A673 (cell line): ENCODE results near the gene HMHB1. TPM values are rescaled to one million over a fixed set of nuclear protein-coding genes. Genes with fewer than 3 reads are reported as not detected.

Experiments used
- BruUV-seq: library from RNA; stranded (reverse); fragments of 400-500 nt; replicated peaks from 2 replicates; lab custom pipeline; 2021; lab: Mats Ljungman, UMichigan
- CTCF ChIA-PET: fragments of 300-600 bp; sonication (Branson Sonifier 250); formaldehyde crosslinking; loops from one replicate; lab custom pipeline; 2022; ENCODE audit warnings: antibody characterized with exemption; lab: Charles Lee
- POLR2A ChIA-PET: fragments of 300-600 bp; sonication (Branson Sonifier 250); formaldehyde crosslinking; loops from one replicate; lab custom pipeline; 2022; ENCODE audit warnings: antibody characterized with exemption; ENCODE audit not compliant: low non-redundant PET; lab: Charles Lee
- DNase-seq: peaks from one replicate; pipeline ENCODE4 v3.0.0-alpha.2; 2015; ENCODE audit warnings: low spot score
- H3K27ac ChIP-seq: fragments of 200-600 bp; sonication (generic); 2 replicates; pipeline ENCODE4 v1.5.1; 2016; ENCODE audit warnings: mixed run types, low read depth, mild to moderate bottlenecking, mixed read lengths, antibody characterized with exemption, low read length; ENCODE audit not compliant: poor library complexity, severe bottlenecking
- H3K27me3 ChIP-seq: fragments of 200-600 bp; sonication (generic); replicated peaks from 2 replicates; pipeline ENCODE4 v1.6.1; 2017; ENCODE audit warnings: mixed run types, low read depth, mild to moderate bottlenecking, mixed read lengths, antibody characterized with exemption, low read length; ENCODE audit not compliant: insufficient read depth, poor library complexity
- H3K36me3 ChIP-seq: fragments of 200-600 bp; sonication (generic); 2 replicates; pipeline ENCODE4 v1.6.1; 2016; ENCODE audit warnings: mixed run types, mild to moderate bottlenecking, mixed read lengths, antibody characterized with exemption, low read length; ENCODE audit not compliant: insufficient read depth, poor library complexity, severe bottlenecking
- H3K4me1 ChIP-seq: fragments of 200-600 bp; sonication (generic); 2 replicates; pipeline ENCODE4 v1.6.1; 2017; ENCODE audit warnings: mixed run types, mild to moderate bottlenecking, mixed read lengths, antibody characterized with exemption, low read length; ENCODE audit not compliant: insufficient read depth, poor library complexity, severe bottlenecking
- H3K4me3 ChIP-seq: fragments of 200-600 bp; sonication (generic); 2 replicates; pipeline ENCODE4 v1.5.1; 2016; ENCODE audit warnings: low read depth, mixed run types, mild to moderate bottlenecking, mixed read lengths, low read length; ENCODE audit not compliant: poor library complexity, severe bottlenecking
- H3K9me3 ChIP-seq: fragments of 200-600 bp; sonication (generic); 2 replicates; pipeline ENCODE4 v1.6.1; 2016; ENCODE audit warnings: mixed run types, low read depth, mild to moderate bottlenecking, mixed read lengths, antibody characterized with exemption, low read length; ENCODE audit not compliant: poor library complexity, severe bottlenecking
- EZH2 ChIP-seq: fragments of 200-600 bp; sonication (generic); IDR thresholded peaks from 2 replicates; pipeline ENCODE4 v1.6.1; 2017; ENCODE audit warnings: borderline replicate concordance, low read depth, mild to moderate bottlenecking, mixed read lengths, antibody characterized with exemption, low read length; ENCODE audit not compliant: poor library complexity, severe bottlenecking
- intact Hi-C: fragments of 100-400 bp; cut with micrococcal nuclease; formaldehyde crosslinking; loops from one replicate; pipeline ENCODE4 v1.10.0; 2022; ENCODE audit not compliant: unreplicated experiment
- total RNA-seq: library from RNA; stranded (reverse); gene quantifications from 2 replicates; pipeline ENCODE4 v1.2.3, GENCODE V29; 2021
- TF ChIP-seq, protein P1 (sequence below): fragments of 300-800, 200-600 bp; sonication (generic); conservative IDR thresholded peaks from 2 replicates; pipeline ENCODE4 v1.5.1; 2017; ENCODE audit warnings: low read depth, mild to moderate bottlenecking, antibody characterized with exemption, low read length, moderate library complexity, mixed read lengths

The HMHB1 gene
- total RNA-seq, 1 experiment from 2014 or later, result not detected

GRCh38 chr5:143771602-143772001 lies 40.4 kb upstream of the HMHB1 start:
- no peaks in the 10 kb centered on the region for H3K27me3 ChIP-seq
- H3K27ac ChIP-seq, result no peak overlapping the region
- H3K4me1 ChIP-seq, result no peaks in the 10 kb centered on the region
- DNase-seq, result no peak
- no peaks in the 10 kb centered on the region for H3K36me3 ChIP-seq
- intact Hi-C loops, result no loop called here
- POLR2A ChIA-PET, result no interaction called here
- CTCF ChIA-PET, result no interaction called here
- H3K4me3 ChIP-seq, result no peak overlapping the region
- H3K9me3 ChIP-seq, result no peaks in the 10 kb centered on the region
- TF ChIP-seq EZH2, result no peak
- TF ChIP-seq, protein P1, sequence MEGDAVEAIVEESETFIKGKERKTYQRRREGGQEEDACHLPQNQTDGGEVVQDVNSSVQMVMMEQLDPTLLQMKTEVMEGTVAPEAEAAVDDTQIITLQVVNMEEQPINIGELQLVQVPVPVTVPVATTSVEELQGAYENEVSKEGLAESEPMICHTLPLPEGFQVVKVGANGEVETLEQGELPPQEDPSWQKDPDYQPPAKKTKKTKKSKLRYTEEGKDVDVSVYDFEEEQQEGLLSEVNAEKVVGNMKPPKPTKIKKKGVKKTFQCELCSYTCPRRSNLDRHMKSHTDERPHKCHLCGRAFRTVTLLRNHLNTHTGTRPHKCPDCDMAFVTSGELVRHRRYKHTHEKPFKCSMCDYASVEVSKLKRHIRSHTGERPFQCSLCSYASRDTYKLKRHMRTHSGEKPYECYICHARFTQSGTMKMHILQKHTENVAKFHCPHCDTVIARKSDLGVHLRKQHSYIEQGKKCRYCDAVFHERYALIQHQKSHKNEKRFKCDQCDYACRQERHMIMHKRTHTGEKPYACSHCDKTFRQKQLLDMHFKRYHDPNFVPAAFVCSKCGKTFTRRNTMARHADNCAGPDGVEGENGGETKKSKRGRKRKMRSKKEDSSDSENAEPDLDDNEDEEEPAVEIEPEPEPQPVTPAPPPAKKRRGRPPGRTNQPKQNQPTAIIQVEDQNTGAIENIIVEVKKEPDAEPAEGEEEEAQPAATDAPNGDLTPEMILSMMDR, result no peak
- no TSS peak for BruUV-seq

DNA sequence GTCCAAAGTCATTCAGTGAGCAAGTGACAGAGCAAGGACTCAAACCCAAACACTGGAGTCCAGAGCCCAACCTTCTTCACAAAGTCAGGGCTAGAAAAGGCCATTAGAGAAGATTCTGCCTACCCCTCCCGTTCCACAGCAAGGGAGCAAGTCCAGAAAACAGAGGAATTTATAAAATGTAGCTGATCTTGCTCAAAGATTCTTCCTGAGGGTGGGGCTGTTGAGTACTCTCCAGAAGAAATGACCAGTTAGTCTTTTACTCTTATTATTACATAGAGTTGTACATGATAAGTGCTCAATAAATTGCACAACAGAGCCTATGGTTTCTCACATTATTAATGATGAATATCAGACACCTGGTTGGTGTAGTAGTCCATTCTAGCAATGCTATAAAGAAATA lies 39.3 kb upstream of the HMHB1 start:
- TF ChIP-seq, protein P1, result no peak
- TF ChIP-seq EZH2, result no peak
- no peaks in the 10 kb centered on the region for H3K27me3 ChIP-seq
- H3K9me3 ChIP-seq, result no peaks in the 10 kb centered on the region
- H3K4me3 ChIP-seq, result no peak overlapping the region
- POLR2A ChIA-PET, result no interaction called here
- CTCF ChIA-PET, result no interaction called here
- BruUV-seq, result no TSS peak
- intact Hi-C loops, result no loop called here
- no peaks in the 10 kb centered on the region for H3K36me3 ChIP-seq
- H3K27ac ChIP-seq, result no peak overlapping the region
- DNase-seq, result no peak
- H3K4me1 ChIP-seq, result no peaks in the 10 kb centered on the region

- Histone ChIP-seq H3K27me3 (no peaks in the 10 kb centered on the region), H3K9me3 (no peaks in the 10 kb centered on the region), H3K36me3 (no peaks in the 10 kb centered on the region), H3K4me3 (no peak overlapping the region), H3K4me1 (no peaks in the 10 kb centered on the region), H3K27ac (no peak overlapping the region)
- CTCF ChIA-PET, result no interaction called here
- intact Hi-C loops, result no loop called here
- TF ChIP-seq EZH2, result no peak
- TF ChIP-seq, protein P1, result no peak
- peak; percentile 11 for DNase-seq
- no TSS peak for BruUV-seq
- POLR2A ChIA-PET, result no interaction called here
Measured at GRCh38 chr5:143775258-143775657, 36.7 kb upstream of the HMHB1 start.
